ENCODE results near the gene SNCG. TPM values are rescaled to one million over a fixed set of nuclear protein-coding genes. Genes with fewer than 3 reads are reported as not detected.
"Not testable (repeated sequence)": the region's sequence is repeated elsewhere in the genome, so short reads cannot be mapped to it uniquely, and the experiment has no call there.

The SNCG gene
- total and polyA plus RNA-seq, 2 donors = 27.5 to 69.4 TPM

GRCh38 chr10:86979977-86980448 is 21.6 kb downstream of the SNCG start:
- Histone ChIP-seq H3K9me3 (ENCODE audit: control insufficient read depth in 2 of 2, insufficient read depth in 1 of 2, low read length in 1 of 2) (no peaks in the 10 kb centered on the region), H3K4me3 (ENCODE audit: low read length in 2 of 2) (no peak overlapping the region), H3K27ac (ENCODE audit: low read depth in 1 of 2, low read length in 1 of 2) (no peak overlapping the region), H3K36me3 (ENCODE audit: control insufficient read depth in 2 of 2, insufficient read depth in 2 of 2, low read length in 1 of 2) (no peaks in the 10 kb centered on the region), H3K4me1 (ENCODE audit: control insufficient read depth in 2 of 2, insufficient read depth in 2 of 2, low read length in 2 of 2) (no peaks in the 10 kb centered on the region), H3K27me3 (ENCODE audit: control insufficient read depth in 2 of 2, insufficient read depth in 1 of 2, low read length in 1 of 2) (peaks cover 0 to 5% of the 10 kb centered on the region in 2 donors)
- no peak for DNase-seq (ENCODE audit: low read depth in 6 of 9, low spot score in 9 of 9)
- 66% methylated on average over 3 of the region's 3 CpGs for WGBS

GRCh38 chr10:86981020-86981419 is 22.6 kb downstream of the SNCG start:
- H3K4me1 ChIP-seq (ENCODE audit: control insufficient read depth in 2 of 2, insufficient read depth in 2 of 2, low read length in 2 of 2); DNase-seq (ENCODE audit: low read depth in 6 of 9, low spot score in 9 of 9); H3K9me3 ChIP-seq (ENCODE audit: control insufficient read depth in 2 of 2, insufficient read depth in 1 of 2, low read length in 1 of 2); H3K4me3 ChIP-seq (ENCODE audit: low read length in 2 of 2); H3K36me3 ChIP-seq (ENCODE audit: control insufficient read depth in 2 of 2, insufficient read depth in 2 of 2, low read length in 1 of 2); H3K27me3 ChIP-seq (ENCODE audit: control insufficient read depth in 2 of 2, insufficient read depth in 1 of 2, low read length in 1 of 2); H3K27ac ChIP-seq (ENCODE audit: low read depth in 1 of 2, low read length in 1 of 2): not testable (repeated sequence)
- WGBS = 93% methylated on average over 6 of the region's 6 CpGs

GRCh38 chr10:86981716-86982115 is 23.3 kb downstream of the SNCG start:
- no peaks in the 10 kb centered on the region for H3K9me3 ChIP-seq (ENCODE audit: control insufficient read depth in 2 of 2, insufficient read depth in 1 of 2, low read length in 1 of 2)
- H3K4me3 ChIP-seq (ENCODE audit: low read length in 2 of 2) = no peak overlapping the region
- no peaks in the 10 kb centered on the region for H3K36me3 ChIP-seq (ENCODE audit: control insufficient read depth in 2 of 2, insufficient read depth in 2 of 2, low read length in 1 of 2)
- DNase-seq (ENCODE audit: low read depth in 6 of 9, low spot score in 9 of 9) = no peak
- H3K4me1 ChIP-seq (ENCODE audit: control insufficient read depth in 2 of 2, insufficient read depth in 2 of 2, low read length in 2 of 2) = no peaks in the 10 kb centered on the region
- 92% methylated on average over 5 of the region's 5 CpGs for WGBS
- no peak overlapping the region for H3K27ac ChIP-seq (ENCODE audit: low read depth in 1 of 2, low read length in 1 of 2)
- H3K27me3 ChIP-seq (ENCODE audit: control insufficient read depth in 2 of 2, insufficient read depth in 1 of 2, low read length in 1 of 2) = peaks cover 0 to 5% of the 10 kb centered on the region in 2 donors

GRCh38 chr10:86984498-86984897 is 26.1 kb downstream of the SNCG start:
- H3K36me3 ChIP-seq (ENCODE audit: control insufficient read depth in 2 of 2, insufficient read depth in 2 of 2, low read length in 1 of 2); H3K9me3 ChIP-seq (ENCODE audit: control insufficient read depth in 2 of 2, insufficient read depth in 1 of 2, low read length in 1 of 2); H3K4me1 ChIP-seq (ENCODE audit: control insufficient read depth in 2 of 2, insufficient read depth in 2 of 2, low read length in 2 of 2); H3K27me3 ChIP-seq (ENCODE audit: control insufficient read depth in 2 of 2, insufficient read depth in 1 of 2, low read length in 1 of 2); H3K27ac ChIP-seq (ENCODE audit: low read depth in 1 of 2, low read length in 1 of 2); H3K4me3 ChIP-seq (ENCODE audit: low read length in 2 of 2); DNase-seq (ENCODE audit: low read depth in 6 of 9, low spot score in 9 of 9): not testable (repeated sequence)
- WGBS = 98% methylated on average over 4 of the region's 4 CpGs

- Histone ChIP-seq H3K4me3 (ENCODE audit: low read length in 2 of 2) (no peak overlapping the region), H3K9me3 (ENCODE audit: control insufficient read depth in 2 of 2, insufficient read depth in 1 of 2, low read length in 1 of 2) (no peaks in the 10 kb centered on the region), H3K27me3 (ENCODE audit: control insufficient read depth in 2 of 2, insufficient read depth in 1 of 2, low read length in 1 of 2) (no peaks in the 10 kb centered on the region), H3K27ac (ENCODE audit: low read depth in 1 of 2, low read length in 1 of 2) (no peak overlapping the region), H3K4me1 (ENCODE audit: control insufficient read depth in 2 of 2, insufficient read depth in 2 of 2, low read length in 2 of 2) (no peaks in the 10 kb centered on the region), H3K36me3 (ENCODE audit: control insufficient read depth in 2 of 2, insufficient read depth in 2 of 2, low read length in 1 of 2) (no peaks in the 10 kb centered on the region)
- WGBS = 92% methylated on average over 1 of the region's 1 CpG
- DNase-seq (ENCODE audit: low read depth in 6 of 9, low spot score in 9 of 9) = no peak
Measured at GRCh38 chr10:86988520-86988919, 30.1 kb downstream of the SNCG start.

- H3K36me3 ChIP-seq (ENCODE audit: control insufficient read depth in 2 of 2, insufficient read depth in 2 of 2, low read length in 1 of 2); H3K9me3 ChIP-seq (ENCODE audit: control insufficient read depth in 2 of 2, insufficient read depth in 1 of 2, low read length in 1 of 2); H3K4me3 ChIP-seq (ENCODE audit: low read length in 2 of 2); H3K27ac ChIP-seq (ENCODE audit: low read depth in 1 of 2, low read length in 1 of 2); H3K4me1 ChIP-seq (ENCODE audit: control insufficient read depth in 2 of 2, insufficient read depth in 2 of 2, low read length in 2 of 2); H3K27me3 ChIP-seq (ENCODE audit: control insufficient read depth in 2 of 2, insufficient read depth in 1 of 2, low read length in 1 of 2); DNase-seq (ENCODE audit: low read depth in 6 of 9, low spot score in 9 of 9): not testable (repeated sequence)
- 83% methylated on average over 12 of the region's 12 CpGs for WGBS
Measured at GRCh38 chr10:86991362-86991761, 33.0 kb downstream of the SNCG start.

- Histone ChIP-seq H3K4me1 (ENCODE audit: control insufficient read depth in 2 of 2, insufficient read depth in 2 of 2, low read length in 2 of 2) (no peaks in the 10 kb centered on the region), H3K4me3 (ENCODE audit: low read length in 2 of 2) (no peak overlapping the region), H3K27me3 (ENCODE audit: control insufficient read depth in 2 of 2, insufficient read depth in 1 of 2, low read length in 1 of 2) (no peaks in the 10 kb centered on the region), H3K27ac (ENCODE audit: low read depth in 1 of 2, low read length in 1 of 2) (no peak overlapping the region), H3K36me3 (ENCODE audit: control insufficient read depth in 2 of 2, insufficient read depth in 2 of 2, low read length in 1 of 2) (no peaks in the 10 kb centered on the region), H3K9me3 (ENCODE audit: control insufficient read depth in 2 of 2, insufficient read depth in 1 of 2, low read length in 1 of 2) (no peaks in the 10 kb centered on the region)
- no peak for DNase-seq (ENCODE audit: low read depth in 6 of 9, low spot score in 9 of 9)
Measured at GRCh38 chr10:86992456-86992855, 34.1 kb downstream of the SNCG start.

GRCh38 chr10:86992929-86993328 is 34.5 kb downstream of the SNCG start:
- Histone ChIP-seq H3K9me3 (ENCODE audit: control insufficient read depth in 2 of 2, insufficient read depth in 1 of 2, low read length in 1 of 2) (no peaks in the 10 kb centered on the region), H3K36me3 (ENCODE audit: control insufficient read depth in 2 of 2, insufficient read depth in 2 of 2, low read length in 1 of 2) (no peaks in the 10 kb centered on the region), H3K27ac (ENCODE audit: low read depth in 1 of 2, low read length in 1 of 2) (no peak overlapping the region), H3K27me3 (ENCODE audit: control insufficient read depth in 2 of 2, insufficient read depth in 1 of 2, low read length in 1 of 2) (no peaks in the 10 kb centered on the region), H3K4me3 (ENCODE audit: low read length in 2 of 2) (no peak overlapping the region), H3K4me1 (ENCODE audit: control insufficient read depth in 2 of 2, insufficient read depth in 2 of 2, low read length in 2 of 2) (no peaks in the 10 kb centered on the region)
- WGBS = 94% methylated on average over 2 of the region's 2 CpGs
- no peak for DNase-seq (ENCODE audit: low read depth in 6 of 9, low spot score in 9 of 9)

GRCh38 chr10:86999802-87000403 is 41.5 kb downstream of the SNCG start:
- DNase-seq (ENCODE audit: low read depth in 6 of 9, low spot score in 9 of 9); H3K27me3 ChIP-seq (ENCODE audit: control insufficient read depth in 2 of 2, insufficient read depth in 1 of 2, low read length in 1 of 2); H3K4me3 ChIP-seq (ENCODE audit: low read length in 2 of 2); H3K27ac ChIP-seq (ENCODE audit: low read depth in 1 of 2, low read length in 1 of 2); H3K4me1 ChIP-seq (ENCODE audit: control insufficient read depth in 2 of 2, insufficient read depth in 2 of 2, low read length in 2 of 2); H3K9me3 ChIP-seq (ENCODE audit: control insufficient read depth in 2 of 2, insufficient read depth in 1 of 2, low read length in 1 of 2); H3K36me3 ChIP-seq (ENCODE audit: control insufficient read depth in 2 of 2, insufficient read depth in 2 of 2, low read length in 1 of 2): not testable (repeated sequence)
- WGBS = 77% methylated on average over 6 of the region's 6 CpGs

GRCh38 chr10:87000491-87000890 is 42.1 kb downstream of the SNCG start:
- no peak overlapping the region for H3K27ac ChIP-seq (ENCODE audit: low read depth in 1 of 2, low read length in 1 of 2)
- H3K27me3 ChIP-seq (ENCODE audit: control insufficient read depth in 2 of 2, insufficient read depth in 1 of 2, low read length in 1 of 2) = no peaks in the 10 kb centered on the region
- DNase-seq (ENCODE audit: low read depth in 6 of 9, low spot score in 9 of 9) = no peak
- no peaks in the 10 kb centered on the region for H3K4me1 ChIP-seq (ENCODE audit: control insufficient read depth in 2 of 2, insufficient read depth in 2 of 2, low read length in 2 of 2)
- no peaks in the 10 kb centered on the region for H3K36me3 ChIP-seq (ENCODE audit: control insufficient read depth in 2 of 2, insufficient read depth in 2 of 2, low read length in 1 of 2)
- no peak overlapping the region for H3K4me3 ChIP-seq (ENCODE audit: low read length in 2 of 2)
- H3K9me3 ChIP-seq (ENCODE audit: control insufficient read depth in 2 of 2, insufficient read depth in 1 of 2, low read length in 1 of 2) = no peaks in the 10 kb centered on the region
- WGBS = 96% methylated on average over 3 of the region's 3 CpGs
